Neutrophil (primary cell): ENCODE data around the gene PSMB7.

ENCODE experiments used
- H3K27ac ChIP-seq: fragments of 200-600 bp; sonication (generic); 2 replicates; pipeline ENCODE4 v1.5.1; 2016; ENCODE audit warnings: mild to moderate bottlenecking, moderate library complexity
- H3K27me3 ChIP-seq: fragments of 200-600 bp; sonication (generic); 2 replicates; pipeline ENCODE4 v1.6.0; 2016; ENCODE audit warnings: mild to moderate bottlenecking
- H3K36me3 ChIP-seq: fragments of 200-600 bp; sonication (generic); 2 replicates; pipeline ENCODE4 v1.5.1; 2017
- H3K4me1 ChIP-seq, 2 experiments: fragments of 200-600 bp in 1 of 2; sonication (generic) in 1 of 2; 1 replicate in 1 of 2; 2 replicates in 1 of 2; pipeline versions ENCODE4 v1.5.1 to v1.6.1; 2013 to 2016; ENCODE audit warnings: low read depth in 1 of 2, low read length in 1 of 2, mild to moderate bottlenecking in 1 of 2, moderate library complexity in 1 of 2; ENCODE audit not compliant: control insufficient read depth in 1 of 2, insufficient read depth in 1 of 2
- H3K4me3 ChIP-seq, 2 experiments: fragments of 200-600 bp in 1 of 2; sonication (generic) in 1 of 2; 1 replicate in 1 of 2; 2 replicates in 1 of 2; pipeline ENCODE4 v1.5.1; 2013 to 2016; ENCODE audit warnings: low read depth in 1 of 2, low read length in 1 of 2, mild to moderate bottlenecking in 1 of 2, moderate library complexity in 1 of 2
- H3K9me3 ChIP-seq: fragments of 200-600 bp; sonication (generic); 2 replicates; pipeline ENCODE4 v1.5.1; 2016
- CTCF ChIP-seq: fragments of 200-600 bp; sonication (generic); IDR thresholded peaks from 2 replicates; pipeline ENCODE4 v1.5.1; 2016; ENCODE audit warnings: antibody characterized with exemption

Gene PSMB7

GRCh38 chr9:124364141-124364540 is 51.1 kb downstream of the PSMB7 start:
- no peaks in the 10 kb centered on the region for H3K27me3 ChIP-seq
- H3K27ac ChIP-seq: no peak overlapping the region
- H3K4me3 ChIP-seq: no peak overlapping the region
- H3K4me1 ChIP-seq: peaks cover 20 to 43% of the 10 kb centered on the region in 2 experiments
- peaks cover 39% of the 10 kb centered on the region for H3K36me3 ChIP-seq
- no peak for TF ChIP-seq CTCF
- no peaks in the 10 kb centered on the region for H3K9me3 ChIP-seq

- Histone ChIP-seq H3K36me3 (peaks cover 45% of the 10 kb centered on the region), H3K27me3 (no peaks in the 10 kb centered on the region), H3K4me1 (peaks cover 19 to 37% of the 10 kb centered on the region in 2 experiments), H3K27ac (no peak overlapping the region), H3K9me3 (no peaks in the 10 kb centered on the region), H3K4me3 (no peak overlapping the region)
- no peak for TF ChIP-seq CTCF
These were observed 51.7 kb downstream of the PSMB7 start for GRCh38 chr9:124363326-124364096.

- peaks cover 69% of the 10 kb centered on the region for H3K36me3 ChIP-seq
- H3K27me3 ChIP-seq: no peaks in the 10 kb centered on the region
- no peak overlapping the region for H3K27ac ChIP-seq
- H3K4me3 ChIP-seq: no peak overlapping the region
- no peaks in the 10 kb centered on the region for H3K9me3 ChIP-seq
- H3K4me1 ChIP-seq: peaks cover 11 to 21% of the 10 kb centered on the region in 2 experiments
- TF ChIP-seq CTCF: no peak
These were observed 54.1 kb downstream of the PSMB7 start for GRCh38 chr9:124361128-124361527.

- Histone ChIP-seq H3K4me3 (no peak overlapping the region), H3K27me3 (no peaks in the 10 kb centered on the region), H3K36me3 (peaks cover 80% of the 10 kb centered on the region), H3K9me3 (no peaks in the 10 kb centered on the region), H3K4me1 (peaks cover 9 to 13% of the 10 kb centered on the region in 2 experiments), H3K27ac (no peak overlapping the region)
- no peak for TF ChIP-seq CTCF
These were observed 55.2 kb downstream of the PSMB7 start for GRCh38 chr9:124359855-124360678.

- peaks cover 9 to 15% of the 10 kb centered on the region in 2 experiments for H3K4me1 ChIP-seq
- H3K9me3 ChIP-seq: no peaks in the 10 kb centered on the region
- no peak overlapping the region for H3K4me3 ChIP-seq
- TF ChIP-seq CTCF: no peak
- no peaks in the 10 kb centered on the region for H3K27me3 ChIP-seq
- peaks cover 86% of the 10 kb centered on the region for H3K36me3 ChIP-seq
- H3K27ac ChIP-seq: no peak overlapping the region
These were observed 55.8 kb downstream of the PSMB7 start for GRCh38 chr9:124359426-124359825.
